Sigmoid colon (tissue), 7 donors: ENCODE data around the gene PBLD. TPM values are rescaled to one million over a fixed set of nuclear protein-coding genes. Genes with fewer than 3 reads are reported as not detected.

ENCODE experiments used
- DNase-seq: peaks from one replicate; pipeline ENCODE4 v3.0.0-alpha.2; 2019
- H3K27ac ChIP-seq, 4 donors: fragments of 200-600 bp; sonication (generic); one replicate each; pipeline ENCODE4 v1.5.1; 2016 to 2019; ENCODE audit warnings: mild to moderate bottlenecking in 1 of 4
- H3K27me3 ChIP-seq, 3 donors: fragments of 200-600 bp; sonication (generic); one replicate each; pipeline ENCODE4 v1.5.1; 2019; ENCODE audit warnings: mild to moderate bottlenecking in 1 of 3
- H3K36me3 ChIP-seq, 4 donors: fragments of 200-600 bp; sonication (generic); one replicate each; pipeline ENCODE4 v1.5.1; 2016 to 2019
- H3K4me1 ChIP-seq, 4 donors: fragments of 200-600 bp; sonication (generic); one replicate each; pipeline ENCODE4 v1.5.1; 2017 to 2019
- H3K4me3 ChIP-seq, 4 donors: fragments of 200-600 bp; sonication (generic); one replicate each; pipeline ENCODE4 v1.5.1; 2017 to 2019; ENCODE audit warnings: mild to moderate bottlenecking in 2 of 4, moderate library complexity in 1 of 4
- H3K9me3 ChIP-seq, 4 donors: fragments of 200-600 bp in 3 of 4; sonication (generic) in 3 of 4; one replicate each; pipeline versions ENCODE4 v1.5.1 to v1.6.1; 2013 to 2019
- CTCF ChIP-seq, 4 experiments: fragments of 450-650 bp in 3 of 4; fragments of 200-600 bp in 1 of 4; IDR thresholded peaks; one replicate each; pipeline ENCODE4 v1.5.1; 2016 to 2019; ENCODE audit warnings: antibody characterized with exemption in 4 of 4, mild to moderate bottlenecking in 3 of 4, moderate library complexity in 2 of 4
- EP300 ChIP-seq, 4 donors: sonication (generic); formaldehyde crosslinking; IDR thresholded peaks; one replicate each; pipeline ENCODE4 v1.6.1; 2017; ENCODE audit warnings: antibody characterized with exemption in 4 of 4
- POLR2A ChIP-seq, 2 donors: fragments of 450-650 bp; IDR thresholded peaks; one replicate each; pipeline ENCODE4 v1.6.1; 2016; ENCODE audit warnings: antibody characterized with exemption in 2 of 2, mild to moderate bottlenecking in 2 of 2, moderate library complexity in 2 of 2
- POLR2AphosphoS5 ChIP-seq, 4 donors: sonication (generic); formaldehyde crosslinking; IDR thresholded peaks; one replicate each; pipeline ENCODE4 v1.6.1; 2017; ENCODE audit warnings: antibody characterized with exemption in 4 of 4
- WGBS, 2 donors: extraction: QIAGEN DNeasy Blood & Tissue Kit; methylation state at CpG; one replicate each; pipeline ENCODE4 v1.1.7; 2013; 5-methylcytosine and 5-hydroxymethylcytosine counted together
- intact Hi-C: fragments of 100-400 bp; cut with DNase I; formaldehyde crosslinking; loops from one replicate; pipeline ENCODE4 v1.15.1; 2023
- polyA plus RNA-seq, 3 donors: library from polyadenylated mRNA; stranded (reverse); fragments of 200-250 nt; gene quantifications; one replicate each; pipeline ENCODE4 v1.2.3, GENCODE V29; 2013
- total RNA-seq, 4 donors: library from RNA; depleted of rRNA; stranded (reverse); fragments of >200 nt; gene quantifications; one replicate each; pipeline ENCODE4 v1.1.0, GENCODE V29; 2016
- donor health status: healthy with polysubstance abuse.
- donor health status: Bipolar disorder and iron deficiency.
- donor health status: healthy.

Gene PBLD
- total and polyA plus RNA-seq, 7 donors, result 4.6 to 83.7 (median 10.7) TPM

GRCh38 chr10:68235581-68235980, 97.1 kb downstream of the PBLD start:
- intact Hi-C loops, result no loop called here
- Histone ChIP-seq H3K4me3 (no peak overlapping the region), H3K27me3 (no peaks in the 10 kb centered on the region), H3K36me3 (no peaks in the 10 kb centered on the region), H3K9me3 (no peaks in the 10 kb centered on the region), H3K4me1 (peaks cover 0 to 10% (median 7%) of the 10 kb centered on the region in 4 donors), H3K27ac (no peak overlapping the region)
- no peak for TF ChIP-seq POLR2AphosphoS5 (IDR thresholded peaks at IDR 0.05)
- no peak for TF ChIP-seq EP300 (IDR thresholded peaks at IDR 0.05)
- no peak for TF ChIP-seq CTCF (IDR thresholded peaks at IDR 0.05)
- TF ChIP-seq POLR2A (IDR thresholded peaks at IDR 0.05), result no peak
- DNase-seq, result no peak

- intact Hi-C loops, result no loop called here
- H3K9me3 ChIP-seq, result no peaks in the 10 kb centered on the region
These were observed 97.6 kb downstream of the PBLD start for GRCh38 chr10:68235111-68235510.

GRCh38 chr10:68233046-68233445, 99.7 kb downstream of the PBLD start:
- WGBS, 2 donors, result 91 to 94% methylated on average over 3 of the region's 3 CpGs
- no peak for TF ChIP-seq POLR2AphosphoS5 (IDR thresholded peaks at IDR 0.05)
- no peak overlapping the region for H3K4me3 ChIP-seq
- no peak for DNase-seq
- intact Hi-C loops, result no loop called here
- no peaks in the 10 kb centered on the region for H3K36me3 ChIP-seq
- peaks cover 0 to 14% (median 9%) of the 10 kb centered on the region in 4 donors for H3K4me1 ChIP-seq
- no peaks in the 10 kb centered on the region for H3K9me3 ChIP-seq
- H3K27ac ChIP-seq, result no peak overlapping the region
- no peaks in the 10 kb centered on the region for H3K27me3 ChIP-seq

More at GRCh38 chr10:68235111-68235510, 97.6 kb downstream of the PBLD start:
- Histone ChIP-seq H3K36me3 (no peaks in the 10 kb centered on the region), H3K27me3 (no peaks in the 10 kb centered on the region), H3K4me3 (no peak overlapping the region), H3K4me1 (peaks cover 0 to 14% (median 9%) of the 10 kb centered on the region in 4 donors), H3K27ac (no peak overlapping the region)
- TF ChIP-seq CTCF (IDR thresholded peaks at IDR 0.05), result no peak
- no peak for TF ChIP-seq POLR2AphosphoS5 (IDR thresholded peaks at IDR 0.05)
- WGBS, 2 donors, result 56 to 83% methylated on average over 2 of the region's 2 CpGs
- DNase-seq, result no peak

Other genes starting within 250 kb of the PBLD start
- not detected for gene MYPN, start 223.4 kb downstream of the PBLD start, total RNA-seq
- gene MYPN, start 223.4 kb downstream of the PBLD start, polyA plus RNA-seq, result 1 to 10 TPM in 1 of 3 donors, under 1 TPM in 2; 0.23 to 1.6 (median 0.60) TPM
- under 1 TPM in 1 of 4 donors, not detected in 3; 0.71 TPM for gene ATOH7, start 100.8 kb downstream of the PBLD start, total RNA-seq
- under 1 TPM in 2 of 3 donors, not detected in 1; 0.15 to 0.60 TPM for gene ATOH7, start 100.8 kb downstream of the PBLD start, polyA plus RNA-seq
- 10 to 100 TPM; 50.7 to 68.3 (median 57.4) TPM for gene HNRNPH3, start 864 bp downstream of the PBLD start, total RNA-seq
- 100 to 1,000 TPM in 2 of 3 donors, 10 to 100 TPM in 1; 95.3 to 148 (median 117) TPM for gene HNRNPH3, start 864 bp downstream of the PBLD start, polyA plus RNA-seq
- 10 to 100 TPM; 19.3 to 34.9 (median 26.7) TPM for gene RUFY2, start 74.3 kb upstream of the PBLD start, total RNA-seq
- gene RUFY2, start 74.3 kb upstream of the PBLD start, polyA plus RNA-seq, result 1 to 10 TPM; 5.8 to 6.0 (median 5.9) TPM
- 1 to 10 TPM; 1.7 to 6.4 (median 2.6) TPM for gene DNA2, start 139.0 kb upstream of the PBLD start, total RNA-seq
- gene DNA2, start 139.0 kb upstream of the PBLD start, polyA plus RNA-seq, result 1 to 10 TPM in 1 of 3 donors, under 1 TPM in 2; under 0.01 to 3.0 (median 0.69) TPM
- gene SLC25A16, start 194.6 kb upstream of the PBLD start, total RNA-seq, result 100 to 1,000 TPM in 1 of 4 donors, 10 to 100 TPM in 3; 23.5 to 238 (median 25.1) TPM
- gene SLC25A16, start 194.6 kb upstream of the PBLD start, polyA plus RNA-seq, result 1 to 10 TPM; 7.2 to 9.5 (median 8.0) TPM
- 1 to 10 TPM; 6.4 to 8.9 (median 6.9) TPM for gene TET1, start 227.4 kb upstream of the PBLD start, total RNA-seq
- under 1 TPM in 2 of 3 donors, not detected in 1; under 0.01 to 0.41 TPM for gene TET1, start 227.4 kb upstream of the PBLD start, polyA plus RNA-seq